ENCODE data around the gene RASSF1. TPM values are rescaled to one million over a fixed set of nuclear protein-coding genes. Genes with fewer than 3 reads are reported as not detected.
A peak's percentile ranks its signal among the peaks of the same experiment; 100 is the strongest.

The RASSF1 gene
- total RNA-seq, 1 experiment from 2014 or later = 32.0 TPM

DNA sequence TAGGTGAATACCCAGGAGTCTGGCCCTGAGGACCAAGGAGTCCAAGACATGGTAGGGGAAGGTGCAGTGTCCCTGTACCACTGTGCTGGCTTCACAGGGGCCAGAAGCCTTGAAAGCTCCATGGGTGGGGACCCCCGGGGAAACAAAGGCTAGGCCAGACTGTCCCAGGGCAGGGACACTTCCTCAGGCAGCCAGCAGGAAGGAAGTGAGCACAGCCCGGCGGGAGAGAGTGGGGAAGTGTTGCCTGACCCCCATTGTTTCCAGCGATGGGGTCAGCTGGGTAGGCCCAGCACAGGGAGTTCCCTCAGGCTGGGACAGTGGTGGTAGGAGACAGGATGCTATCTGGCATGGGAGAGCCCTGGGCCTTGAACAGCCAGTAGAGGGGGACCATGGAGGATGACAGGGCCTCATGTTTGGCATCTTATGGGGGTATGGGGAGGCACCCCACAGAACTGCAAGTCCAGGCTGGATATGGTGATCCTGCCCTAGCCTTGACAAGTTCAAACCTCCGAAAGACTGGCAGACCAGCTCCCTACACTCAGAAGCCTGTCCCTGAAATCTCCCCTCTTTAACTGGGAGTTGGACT lies 16.9 kb downstream of the RASSF1 start:
- no peak for DNase-seq (ENCODE audit: unreplicated experiment)
- intact Hi-C loops (cut with micrococcal nuclease) = loop anchor here (1.0 kb wide), 2 partner anchors 49 to 131 kb away; no protein-coding TSS in a partner anchor
- Mint-ChIP-seq H3K36me3 (ENCODE audit: insufficient read depth, unreplicated experiment) (peaks cover 4% of the 10 kb centered on the region), H3K4me3 (ENCODE audit: unreplicated experiment) (no peak overlapping the region), H3K9me3 (ENCODE audit: unreplicated experiment) (no peaks in the 10 kb centered on the region), H3K27ac (ENCODE audit: low read depth, unreplicated experiment) (no peak overlapping the region), H3K27me3 (ENCODE audit: insufficient read depth, unreplicated experiment) (no peaks in the 10 kb centered on the region), H3K4me1 (ENCODE audit: insufficient read depth, unreplicated experiment) (peaks cover 6% of the 10 kb centered on the region)
- CTCF ChIA-PET = interaction anchor here (0.6 to 3.9 kb wide), 28 partner anchors 9 to 1345 kb away, joined by 3 to 38 read pairs (median 4); partner anchors contain the start of genes HYAL1, HYAL3, IFRD2 and NAA80
- no TSS peak for BruUV-seq (replicated peaks)
- POLR2A ChIA-PET = interaction anchor here (1.2 to 5.0 kb wide), 4 partner anchors 13 to 32 kb away, joined by 3 to 22 read pairs (median 4); partner anchors contain the start of genes HYAL3, IFRD2 and NAA80
- TF ChIP-seq, protein P1, sequence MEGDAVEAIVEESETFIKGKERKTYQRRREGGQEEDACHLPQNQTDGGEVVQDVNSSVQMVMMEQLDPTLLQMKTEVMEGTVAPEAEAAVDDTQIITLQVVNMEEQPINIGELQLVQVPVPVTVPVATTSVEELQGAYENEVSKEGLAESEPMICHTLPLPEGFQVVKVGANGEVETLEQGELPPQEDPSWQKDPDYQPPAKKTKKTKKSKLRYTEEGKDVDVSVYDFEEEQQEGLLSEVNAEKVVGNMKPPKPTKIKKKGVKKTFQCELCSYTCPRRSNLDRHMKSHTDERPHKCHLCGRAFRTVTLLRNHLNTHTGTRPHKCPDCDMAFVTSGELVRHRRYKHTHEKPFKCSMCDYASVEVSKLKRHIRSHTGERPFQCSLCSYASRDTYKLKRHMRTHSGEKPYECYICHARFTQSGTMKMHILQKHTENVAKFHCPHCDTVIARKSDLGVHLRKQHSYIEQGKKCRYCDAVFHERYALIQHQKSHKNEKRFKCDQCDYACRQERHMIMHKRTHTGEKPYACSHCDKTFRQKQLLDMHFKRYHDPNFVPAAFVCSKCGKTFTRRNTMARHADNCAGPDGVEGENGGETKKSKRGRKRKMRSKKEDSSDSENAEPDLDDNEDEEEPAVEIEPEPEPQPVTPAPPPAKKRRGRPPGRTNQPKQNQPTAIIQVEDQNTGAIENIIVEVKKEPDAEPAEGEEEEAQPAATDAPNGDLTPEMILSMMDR (IDR thresholded peaks at IDR 0.05; ENCODE audit: unreplicated experiment) = no peak

- peak overlapping the region; percentile 21 for H3K4me3 Mint-ChIP-seq (ENCODE audit: unreplicated experiment)
- TF ChIP-seq, protein P1 (IDR thresholded peaks at IDR 0.05; ENCODE audit: unreplicated experiment) = no peak
- POLR2A ChIA-PET = interaction anchor here (1.8 to 5.0 kb wide), 2 partner anchors 14 to 31 kb away, joined by 4 to 22 read pairs; partner anchors contain the start of gene IFRD2
- H3K27me3 Mint-ChIP-seq (ENCODE audit: insufficient read depth, unreplicated experiment) = no peaks in the 10 kb centered on the region
- H3K9me3 Mint-ChIP-seq (ENCODE audit: unreplicated experiment) = no peaks in the 10 kb centered on the region
- peaks cover under 1% of the 10 kb centered on the region for H3K36me3 Mint-ChIP-seq (ENCODE audit: insufficient read depth, unreplicated experiment)
- no TSS peak for BruUV-seq (replicated peaks)
- intact Hi-C loops (cut with micrococcal nuclease) = no loop called here
- H3K27ac Mint-ChIP-seq (ENCODE audit: low read depth, unreplicated experiment) = no peak overlapping the region
- peaks cover 6% of the 10 kb centered on the region for H3K4me1 Mint-ChIP-seq (ENCODE audit: insufficient read depth, unreplicated experiment)
- CTCF ChIA-PET = interaction anchor here (0.7 to 3.9 kb wide), 12 partner anchors 8 to 1346 kb away, joined by 3 to 38 read pairs (median 8); partner anchors contain the start of genes HYAL1, HYAL3, IFRD2 and NAA80
- DNase-seq (ENCODE audit: unreplicated experiment) = no peak
These were observed 17.5 kb downstream of the RASSF1 start for GRCh38 chr3:50323092-50323600.

DNA sequence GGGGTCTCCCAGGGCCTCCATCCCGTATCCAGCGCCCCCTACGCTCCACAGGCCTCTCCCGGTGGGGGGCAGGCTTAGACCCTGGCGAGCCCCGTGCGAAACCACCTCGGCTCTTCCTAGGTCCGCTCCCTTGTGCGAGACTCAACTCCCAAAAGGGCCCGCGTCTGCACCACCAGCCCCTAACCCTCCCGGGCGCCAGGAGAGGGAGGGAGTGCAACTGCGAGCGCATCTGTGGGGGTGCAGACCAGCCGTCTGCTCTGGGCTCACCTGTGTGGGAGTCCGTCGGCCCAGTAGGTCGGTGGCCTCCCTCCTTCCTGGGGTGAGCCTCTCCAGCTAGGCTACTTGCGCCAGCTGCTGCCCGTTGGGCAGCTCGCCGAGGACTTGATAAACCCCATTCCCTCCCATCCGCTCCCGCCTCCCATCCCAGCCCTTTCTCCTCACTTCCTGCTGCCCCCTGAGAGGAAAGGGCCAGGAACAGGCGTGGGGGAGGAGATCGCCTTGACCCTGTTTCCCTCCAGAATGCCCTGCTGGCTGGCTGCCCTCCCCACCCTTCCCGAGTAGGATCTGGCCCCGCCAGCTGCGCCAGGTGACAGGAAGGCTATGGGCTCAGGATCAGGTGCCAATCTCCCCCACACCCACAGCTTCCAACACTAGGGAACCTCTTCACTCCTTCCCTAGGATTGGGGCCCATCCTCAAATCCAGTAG lies 18.1 kb downstream of the RASSF1 start, which contains the start of gene HYAL2:
Gene HYAL2, minus strand, starts transcription at position 360 of the 706 bp plus-strand sequence. CDS start 2,256 bp downstream, outside the sequence.
- intact Hi-C loops (cut with micrococcal nuclease) = no loop called here
- POLR2A ChIA-PET = interaction anchor here (1.8 to 5.0 kb wide), 2 partner anchors 15 to 30 kb away, joined by 4 to 22 read pairs; partner anchors contain the start of gene IFRD2

More for the DNA sequence above, 18.1 kb downstream of the RASSF1 start, which contains the start of gene HYAL2:
- Mint-ChIP-seq H3K27me3 (ENCODE audit: insufficient read depth, unreplicated experiment) (no peaks in the 10 kb centered on the region), H3K4me3 (ENCODE audit: unreplicated experiment) (peak within 1 kb of the TSS; percentile 80), H3K9me3 (ENCODE audit: unreplicated experiment) (no peaks in the 10 kb centered on the region), H3K4me1 (ENCODE audit: insufficient read depth, unreplicated experiment) (peaks cover 7% of the 10 kb centered on the region), H3K36me3 (ENCODE audit: insufficient read depth, unreplicated experiment) (no peaks in the 10 kb centered on the region), H3K27ac (ENCODE audit: low read depth, unreplicated experiment) (peak within 1 kb of the TSS; percentile 98)
- DNase-seq (ENCODE audit: unreplicated experiment) = no peak
- CTCF ChIA-PET = interaction anchor here (0.7 to 3.9 kb wide), 9 partner anchors 8 to 56 kb away, joined by 3 to 38 read pairs (median 10); partner anchors contain the start of genes HYAL1, HYAL3, IFRD2 and NAA80
- BruUV-seq (replicated peaks) = no TSS peak
- TF ChIP-seq, protein P1 (IDR thresholded peaks at IDR 0.05; ENCODE audit: unreplicated experiment) = no peak

All from MCF 10A (cell line).